GM21717 (cell line): ENCODE data around the gene GRIK3.
"Not testable (repeated sequence)": the region's sequence is repeated elsewhere in the genome, so short reads cannot be mapped to it uniquely, and the experiment has no call there.

ENCODE experiments used
- ATAC-seq: cut with Tn5 transposase; IDR thresholded peaks from one replicate; pipeline ENCODE4 v1.9.1; 2021; ENCODE audit warnings: mild to moderate bottlenecking, moderate library complexity; ENCODE audit not compliant: unreplicated experiment

The GRIK3 gene

DNA sequence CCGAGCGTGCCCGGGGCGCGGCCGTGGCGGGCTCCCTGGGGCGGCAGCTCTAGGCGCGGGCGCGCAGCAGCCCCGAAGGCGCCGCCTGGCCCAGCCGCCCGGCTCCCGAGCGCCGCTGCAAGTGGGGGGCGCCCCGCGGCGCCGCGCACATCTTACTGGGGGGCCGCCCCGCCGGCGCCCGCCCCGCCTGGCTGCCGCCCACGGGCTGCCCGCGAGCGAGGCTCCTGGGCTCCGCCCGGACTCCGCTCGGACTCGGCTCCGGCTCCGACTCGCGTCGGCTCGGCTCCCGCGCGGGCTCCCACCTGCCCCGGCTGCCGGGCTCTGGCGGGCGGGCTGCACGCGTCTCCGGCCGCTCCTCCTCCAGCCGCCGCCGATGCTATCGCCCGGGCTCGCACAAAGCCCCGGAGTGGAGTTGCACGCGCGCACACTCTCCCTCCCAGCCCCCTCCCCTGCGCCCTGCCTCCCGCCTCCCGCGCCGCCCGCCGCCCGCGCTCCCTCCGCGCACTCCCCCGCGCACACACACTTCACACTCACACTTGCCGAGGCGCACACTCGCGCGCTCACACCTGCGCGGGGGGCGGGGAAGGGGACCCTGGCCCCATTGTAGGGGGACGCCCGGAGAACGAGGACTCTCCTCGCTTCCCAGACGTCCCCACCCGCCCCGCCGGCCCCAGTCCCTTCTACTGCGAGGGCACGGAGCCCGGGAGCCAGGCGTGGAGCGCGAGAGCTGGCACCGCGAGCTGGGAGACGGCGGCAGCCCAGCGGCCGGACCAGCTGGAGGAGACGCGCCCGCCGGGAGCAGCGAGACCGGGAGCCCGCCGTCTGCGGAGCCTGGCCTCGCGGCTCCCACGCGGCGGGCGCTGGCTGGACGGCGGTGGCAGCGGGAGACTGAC is at the start of gene GRIK3:
TSS of gene GRIK3 (minus strand) at position 395 of the 893 bp plus-strand sequence. CDS start 407 bp downstream, outside the sequence.
- no peak for ATAC-seq

DNA sequence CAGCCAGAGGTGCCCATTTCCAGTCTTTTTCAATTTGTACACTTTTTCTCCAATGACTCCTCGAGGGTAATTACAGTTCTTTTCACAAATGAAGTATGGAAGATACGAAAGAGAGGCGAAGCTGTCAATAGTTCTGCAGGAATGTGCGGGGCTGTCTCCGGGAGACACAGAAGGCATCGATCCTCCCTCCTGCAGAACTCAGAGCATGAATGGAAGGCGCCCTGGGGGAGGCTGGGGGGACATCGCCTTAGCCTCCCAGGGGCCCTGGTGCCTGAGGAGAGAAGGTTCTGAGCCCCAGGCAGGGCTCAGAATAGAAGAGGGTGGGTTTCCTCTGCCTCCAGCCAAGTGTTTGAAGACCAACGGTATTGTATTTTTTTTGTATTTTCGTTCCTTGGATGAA is 49.7 kb upstream of the GRIK3 start:
- ATAC-seq, result no peak

DNA sequence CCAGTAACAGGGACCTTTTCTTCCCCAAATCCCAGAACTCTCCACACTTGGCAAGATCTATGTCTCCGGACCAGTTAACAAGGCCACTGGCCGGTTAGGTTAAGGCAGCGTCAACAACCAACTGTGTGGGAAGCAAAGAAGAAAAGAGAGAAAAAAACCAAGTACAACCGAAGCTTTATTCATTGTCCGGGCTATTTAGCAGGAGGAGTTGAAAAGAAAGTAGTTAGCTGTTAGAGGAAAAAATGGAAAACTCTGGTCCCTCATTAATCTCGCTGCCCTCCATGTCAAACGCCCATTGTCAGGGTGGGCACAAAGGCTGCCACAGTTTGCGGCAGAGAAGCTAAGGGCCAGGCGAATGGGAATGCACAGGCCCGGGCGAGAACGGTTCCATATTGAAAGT is 49.3 kb upstream of the GRIK3 start:
- no peak for ATAC-seq

DNA sequence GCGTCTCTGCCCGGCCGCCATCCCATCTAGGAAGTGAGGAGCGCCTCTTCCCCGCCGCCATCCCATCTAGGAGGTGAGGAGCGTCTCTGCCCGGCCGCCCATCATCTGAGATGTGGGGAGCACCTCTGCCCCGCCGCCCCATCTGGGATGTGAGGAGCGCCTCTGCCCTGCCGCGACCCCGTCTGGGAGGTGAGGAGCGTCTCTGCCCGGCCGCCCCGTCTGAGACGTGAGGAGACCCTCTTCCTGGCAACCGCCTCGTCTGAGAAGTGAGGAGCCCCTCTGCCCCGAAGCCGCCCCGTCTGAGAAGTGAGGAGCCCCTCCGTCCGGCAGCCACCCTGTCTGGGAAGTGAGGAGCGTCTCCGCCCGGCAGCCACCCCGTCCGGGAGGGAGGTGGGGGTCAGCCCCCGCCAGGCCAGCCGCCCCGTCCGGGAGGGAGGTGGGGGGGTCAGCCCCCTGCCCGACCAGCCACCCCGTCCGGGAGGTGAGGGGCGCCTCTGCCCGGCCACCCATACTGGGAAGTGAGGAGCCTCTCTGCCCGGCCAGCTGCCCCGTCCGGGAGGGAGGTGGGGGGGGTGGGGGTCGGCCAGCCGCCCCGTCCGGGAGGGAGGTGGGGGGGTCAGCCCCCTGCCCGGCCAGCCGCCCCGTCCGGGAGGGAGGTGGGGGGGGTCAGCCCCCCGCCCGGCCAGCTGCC is 46.1 kb upstream of the GRIK3 start:
- not testable (repeated sequence) for ATAC-seq

DNA sequence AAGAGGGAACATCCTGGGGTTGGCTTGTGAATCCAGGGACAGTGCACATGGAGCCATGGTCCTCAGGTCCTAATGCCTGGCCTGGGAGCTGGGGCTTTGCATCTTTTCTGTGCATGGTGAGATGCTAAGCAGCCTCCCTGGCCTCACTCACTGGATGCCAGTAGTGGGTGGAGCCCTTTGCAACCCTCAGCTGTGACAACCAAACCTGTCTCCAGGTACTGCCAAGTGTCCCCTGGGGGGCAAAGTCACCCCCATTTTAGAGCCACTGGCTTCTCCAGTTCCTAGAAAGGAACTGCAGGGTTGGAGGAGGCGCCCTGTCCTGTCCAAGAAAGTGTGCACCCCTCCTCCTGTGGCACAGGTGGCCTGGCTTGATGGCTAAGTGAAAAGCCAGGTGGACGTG is 44.6 kb upstream of the GRIK3 start:
- no peak for ATAC-seq

DNA sequence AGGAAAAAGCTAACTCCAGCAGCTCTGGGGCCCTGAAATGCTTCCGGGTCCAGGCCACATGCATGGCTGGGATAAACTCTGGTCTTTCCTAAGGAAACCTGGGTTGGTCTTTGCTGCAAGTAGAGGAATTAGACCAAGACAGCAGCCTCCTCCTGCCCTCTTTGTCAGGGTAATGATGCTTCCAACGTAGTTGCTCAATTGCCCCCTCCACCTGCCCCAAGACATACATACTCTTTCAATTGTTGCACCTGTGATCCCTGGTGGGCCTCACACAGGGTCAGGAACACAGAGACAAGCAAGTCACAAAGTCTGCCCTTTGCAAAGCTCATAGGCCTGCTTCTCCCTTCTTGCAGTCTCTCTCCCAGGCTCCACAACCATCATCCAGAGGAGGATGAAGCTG is 41.9 kb upstream of the GRIK3 start:
- no peak for ATAC-seq

DNA sequence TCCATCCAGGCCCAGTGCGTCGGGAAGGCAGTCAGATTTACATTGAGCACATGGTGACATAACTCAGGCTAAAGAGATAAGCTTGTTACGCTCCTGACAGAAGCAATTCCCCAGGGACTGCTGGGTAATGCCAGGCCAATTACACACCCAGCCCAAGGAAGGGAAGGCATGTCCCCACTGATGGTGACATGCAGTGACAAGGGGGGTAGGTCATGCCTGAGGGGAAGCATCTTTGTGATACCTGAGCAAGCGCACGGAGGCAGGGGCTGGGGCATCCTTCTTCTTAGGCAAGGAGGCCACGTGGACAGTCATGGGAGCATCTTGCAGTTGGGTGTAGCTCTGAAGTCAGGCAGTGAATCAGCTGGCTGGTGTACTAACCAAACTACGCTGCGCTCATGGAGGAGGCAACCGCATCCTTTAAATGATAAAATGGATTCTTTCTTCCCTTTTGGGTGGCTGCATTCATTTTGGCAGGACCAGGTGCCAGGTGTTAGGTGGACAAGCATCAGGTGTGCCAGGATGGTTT is 39.6 kb upstream of the GRIK3 start:
- no peak for ATAC-seq

DNA sequence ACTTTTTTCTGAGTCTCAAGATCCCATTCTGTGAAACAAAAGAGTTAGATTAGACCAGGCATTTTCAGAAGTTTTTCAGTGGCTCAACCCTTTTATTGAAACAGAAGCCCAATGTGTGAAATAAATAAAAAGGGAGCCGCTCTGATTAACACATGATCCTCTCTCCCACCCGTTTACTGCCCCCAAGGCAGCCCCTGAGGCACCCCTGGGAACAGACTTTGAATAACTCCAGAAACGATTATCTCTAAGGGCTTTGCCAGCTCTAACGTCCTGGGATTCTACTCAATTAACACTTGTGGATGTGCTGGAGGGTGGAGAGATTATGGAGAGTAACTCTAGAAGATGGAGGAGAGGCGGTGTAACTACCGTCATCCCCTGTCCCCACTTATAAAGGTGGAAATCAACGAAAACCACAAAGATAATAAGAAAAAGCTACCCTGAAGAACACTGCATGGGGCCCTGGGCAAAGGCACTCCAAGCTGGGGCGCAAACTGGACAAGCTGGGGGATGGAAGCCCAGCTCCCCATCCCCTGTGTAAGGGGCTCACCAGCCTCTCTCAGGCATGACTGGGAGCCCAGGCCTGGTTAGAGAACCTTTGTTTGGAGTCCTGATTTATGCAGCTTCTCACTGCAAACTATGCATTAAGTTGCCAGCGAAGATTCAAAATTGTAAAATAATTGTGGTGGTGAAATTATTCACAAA is 39.0 kb upstream of the GRIK3 start:
- ATAC-seq, result no peak

DNA sequence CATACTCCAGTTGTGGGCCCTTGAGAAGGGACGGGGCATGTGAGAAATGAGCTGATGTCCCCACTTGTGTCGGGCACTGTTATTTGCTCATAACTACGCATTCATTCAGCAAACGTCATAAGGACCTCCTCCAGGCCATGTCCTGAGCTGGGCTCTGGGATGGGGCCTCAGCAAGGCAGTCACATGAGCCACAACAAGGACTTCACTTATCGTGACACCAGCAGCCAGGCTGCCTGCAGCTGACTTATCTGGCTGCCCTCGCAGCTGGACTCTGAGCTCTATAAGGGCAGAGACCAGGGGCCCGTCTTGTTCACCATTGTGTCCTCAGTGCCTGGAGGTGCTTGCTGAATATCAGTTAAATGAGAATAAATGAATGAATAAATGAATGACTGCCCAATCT is 37.5 kb upstream of the GRIK3 start:
- ATAC-seq, result no peak

DNA sequence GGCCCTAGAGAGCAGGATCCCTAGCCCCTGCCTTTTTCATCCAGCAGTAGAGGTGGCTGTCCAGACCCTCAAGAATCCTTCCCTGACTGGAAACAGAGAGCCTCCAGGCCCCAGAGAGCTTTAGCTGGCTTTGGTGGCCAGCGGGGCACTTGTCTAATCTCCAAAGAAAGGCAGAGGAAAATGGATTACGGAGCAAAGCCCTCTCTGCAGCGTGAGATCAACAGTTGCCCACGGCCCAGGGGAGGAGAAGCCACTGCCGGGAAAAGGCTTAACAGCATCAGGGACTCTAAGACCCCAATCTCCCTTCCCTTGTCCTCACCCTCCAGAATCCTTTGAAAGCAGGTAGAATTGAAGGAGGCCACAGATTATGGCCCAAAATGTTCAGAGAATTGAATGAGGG is 35.8 kb upstream of the GRIK3 start:
- no peak for ATAC-seq

DNA sequence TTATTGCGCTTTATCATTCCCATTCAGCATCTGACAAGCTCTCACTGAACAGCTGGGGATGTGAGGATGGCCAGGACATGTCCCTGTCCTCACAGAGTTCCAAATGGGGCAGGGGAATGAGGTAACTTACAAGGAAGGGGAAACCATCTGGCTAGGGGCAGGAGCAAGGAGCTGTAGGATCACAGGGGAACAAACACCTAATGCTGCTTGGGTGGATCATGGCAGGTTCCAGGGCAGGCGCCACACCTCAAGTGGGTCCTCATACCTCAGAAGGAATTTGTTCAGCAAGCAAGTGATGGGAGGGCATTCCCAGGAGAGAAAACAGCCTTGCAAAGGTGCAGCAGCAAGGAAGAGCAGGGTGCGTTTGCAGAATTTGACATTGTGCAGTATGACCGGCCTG is 35.1 kb upstream of the GRIK3 start:
- no peak for ATAC-seq

DNA sequence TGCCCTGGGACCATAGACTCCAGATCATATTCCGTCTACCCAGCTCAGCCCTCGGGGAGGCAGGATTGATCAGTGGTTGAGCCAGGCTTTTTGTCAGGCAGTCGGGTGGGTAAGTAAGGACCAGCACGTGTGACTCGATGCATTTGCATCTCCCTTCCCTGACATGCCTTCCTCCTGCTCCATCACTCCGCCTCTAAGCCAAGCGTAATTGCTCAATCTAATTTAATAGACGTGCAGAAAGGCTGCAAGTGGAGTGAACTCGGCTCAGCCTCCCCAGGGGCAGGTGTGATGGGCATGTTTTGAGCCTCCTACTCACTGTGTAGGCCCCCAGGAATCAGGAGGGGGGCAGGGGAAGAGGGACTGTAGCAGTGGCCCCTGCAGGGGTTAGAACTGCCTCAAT is 34.6 kb upstream of the GRIK3 start:
- ATAC-seq, result no peak

DNA sequence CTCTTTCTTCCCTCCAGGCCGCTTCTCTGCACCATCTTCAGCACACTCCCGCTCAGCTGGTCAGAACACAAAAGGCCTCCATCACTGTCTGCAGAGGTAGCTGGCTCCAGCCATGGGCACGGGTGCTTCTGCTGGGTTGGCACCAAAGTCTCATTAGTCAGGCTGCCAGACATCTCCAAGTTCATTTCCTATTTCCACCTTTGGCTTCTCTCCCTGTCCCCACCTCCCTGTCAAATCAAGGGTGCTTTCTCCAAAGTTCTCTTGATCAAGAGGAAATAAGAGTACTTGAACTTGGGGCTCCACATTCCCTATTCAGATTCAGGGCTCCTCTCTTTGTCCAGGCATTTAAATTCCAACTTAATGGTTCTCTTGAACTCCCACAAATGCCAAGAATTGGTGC is 33.9 kb upstream of the GRIK3 start:
- no peak for ATAC-seq

DNA sequence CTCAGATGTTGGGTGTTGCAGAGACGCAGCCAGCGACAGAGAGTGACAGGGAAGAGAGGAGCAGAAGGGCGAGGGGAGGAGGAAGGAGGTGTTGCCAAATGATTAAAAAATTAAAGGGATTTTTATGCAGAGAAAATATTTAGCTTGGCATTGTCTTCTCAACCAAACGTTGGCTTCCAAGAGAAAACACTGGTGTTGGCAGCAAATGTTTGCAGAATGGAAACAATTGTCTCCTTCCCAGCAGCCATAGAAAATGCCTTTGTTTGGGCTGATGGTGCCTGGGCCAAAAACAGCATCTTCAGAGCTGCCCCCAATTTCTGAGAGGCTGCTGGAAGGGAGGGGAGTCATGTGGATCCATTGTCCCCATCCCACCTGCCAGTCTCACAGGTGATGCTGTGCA is 29.7 kb upstream of the GRIK3 start:
- ATAC-seq, result no peak

DNA sequence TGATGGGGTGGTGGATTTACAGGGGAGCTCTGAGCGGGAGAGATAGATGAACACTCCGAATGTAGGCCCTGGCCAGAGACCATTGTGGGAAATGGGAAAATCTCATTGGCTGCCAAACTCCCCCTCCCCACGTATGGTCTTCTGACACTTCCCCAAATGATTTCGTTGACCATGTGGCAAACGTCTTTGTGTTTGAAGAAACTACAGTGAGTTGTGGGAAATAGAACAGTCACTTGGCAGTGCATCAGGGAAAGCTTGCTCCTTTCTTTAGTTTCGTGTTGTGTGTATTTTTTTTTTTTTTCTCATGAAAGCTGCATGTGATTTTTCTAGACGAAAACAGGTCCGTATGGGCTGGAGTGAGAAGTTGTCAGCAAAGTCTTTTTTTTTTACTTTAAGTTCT is 25.0 kb upstream of the GRIK3 start:
- no peak for ATAC-seq

DNA sequence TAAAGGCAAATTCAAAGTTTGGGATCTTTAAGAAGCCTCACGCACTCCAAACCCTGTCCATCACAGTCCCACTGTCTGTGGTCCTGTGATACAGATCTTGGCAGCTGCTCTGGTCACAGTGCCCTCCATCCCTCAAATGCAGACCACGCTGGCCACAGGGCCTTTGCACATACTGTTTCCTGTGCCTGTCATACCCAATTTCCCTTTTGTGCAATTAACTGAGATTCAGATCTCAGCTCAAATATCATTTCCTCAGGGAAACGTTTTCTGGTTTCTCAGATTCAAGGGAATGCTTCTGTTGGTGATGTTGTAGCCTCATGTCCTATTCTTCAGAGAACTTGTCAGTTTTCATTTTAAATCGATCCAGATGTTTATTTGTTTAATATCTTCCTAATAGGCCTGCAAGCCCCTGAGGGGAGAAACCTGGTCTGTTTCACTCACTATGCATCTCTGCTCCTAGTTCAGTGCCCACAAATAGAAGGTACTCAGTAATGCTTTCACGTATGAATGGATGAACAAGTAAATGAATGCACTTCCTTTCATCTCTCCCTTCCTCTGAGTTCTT is 24.2 kb upstream of the GRIK3 start:
- ATAC-seq, result no peak

DNA sequence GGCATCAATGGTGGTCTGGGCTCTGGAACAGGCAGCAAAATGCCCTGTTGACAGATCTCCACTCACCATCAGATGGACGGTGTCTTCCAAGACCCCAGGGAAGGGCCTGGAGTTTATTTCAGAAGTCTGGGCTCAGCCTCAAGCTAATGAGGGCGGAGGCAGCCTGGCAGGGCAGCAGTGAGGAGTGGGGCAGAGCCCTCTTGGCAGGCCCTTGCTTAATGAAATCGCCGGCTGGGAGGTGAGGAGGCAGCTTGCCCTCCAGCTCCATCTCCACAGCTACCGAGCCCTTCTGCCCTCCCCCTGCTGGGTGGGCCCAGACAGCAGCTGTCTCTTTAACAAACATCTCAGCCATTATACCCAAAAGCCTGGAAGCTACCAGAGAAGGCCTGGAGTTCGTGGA is 22.0 kb upstream of the GRIK3 start:
- no peak for ATAC-seq

DNA sequence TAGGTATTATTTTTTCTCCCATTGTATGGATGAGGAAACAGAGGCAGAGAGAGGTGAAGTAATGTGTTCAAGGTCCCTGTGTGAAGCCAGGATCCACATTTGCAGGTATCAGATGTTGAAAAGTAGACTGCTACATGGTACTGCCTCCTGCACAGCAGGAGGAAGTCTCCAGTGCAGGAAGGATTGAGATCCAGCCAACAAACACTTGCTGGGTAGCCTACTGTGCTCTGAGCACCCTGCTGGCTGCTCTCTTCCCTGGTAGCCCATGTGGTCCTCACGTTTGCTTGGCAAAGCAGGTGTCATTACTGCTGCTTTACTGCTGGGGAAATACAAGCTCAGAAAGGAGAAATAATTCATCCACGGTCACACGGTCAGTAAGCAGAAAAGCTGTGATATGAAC is 21.3 kb upstream of the GRIK3 start:
- ATAC-seq, result no peak

DNA sequence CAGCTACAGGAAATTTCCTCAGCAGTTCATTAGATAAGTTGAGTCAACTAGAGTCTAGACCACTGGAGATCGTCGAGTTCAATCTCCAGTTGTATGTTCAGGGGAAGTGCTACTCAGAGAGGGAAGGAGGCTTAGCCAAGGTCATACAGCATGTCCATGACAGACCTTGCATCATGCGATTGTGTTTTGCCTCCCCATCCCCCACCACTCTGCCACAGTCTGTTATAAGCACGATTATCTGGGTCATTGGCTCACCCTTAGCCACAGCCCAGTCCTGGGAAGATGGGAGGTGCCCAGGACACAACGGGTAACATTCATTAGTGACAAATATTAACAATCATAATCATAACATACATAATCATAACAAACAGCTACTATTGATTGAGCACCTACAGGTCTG is 18.9 kb upstream of the GRIK3 start:
- ATAC-seq, result no peak

DNA sequence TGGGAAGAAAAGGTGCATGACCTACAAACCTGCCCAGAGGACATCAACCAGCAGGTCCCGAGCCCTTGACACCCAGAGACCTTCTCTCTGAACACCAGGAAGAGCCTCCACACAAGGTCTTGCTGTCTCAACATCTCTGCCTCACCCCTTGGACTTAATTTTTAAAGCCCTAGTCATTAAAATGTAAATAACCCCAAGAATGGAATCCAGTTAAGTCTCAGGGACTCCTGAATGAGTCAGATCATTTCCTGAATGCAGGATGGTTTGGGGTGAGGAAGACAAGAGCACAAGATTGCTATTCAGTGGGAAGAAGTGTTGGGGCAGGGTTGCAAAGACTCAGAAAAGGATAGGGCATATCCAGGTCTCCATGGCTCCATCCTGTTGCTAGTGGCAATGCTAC is 17.8 kb upstream of the GRIK3 start:
- ATAC-seq, result no peak

DNA sequence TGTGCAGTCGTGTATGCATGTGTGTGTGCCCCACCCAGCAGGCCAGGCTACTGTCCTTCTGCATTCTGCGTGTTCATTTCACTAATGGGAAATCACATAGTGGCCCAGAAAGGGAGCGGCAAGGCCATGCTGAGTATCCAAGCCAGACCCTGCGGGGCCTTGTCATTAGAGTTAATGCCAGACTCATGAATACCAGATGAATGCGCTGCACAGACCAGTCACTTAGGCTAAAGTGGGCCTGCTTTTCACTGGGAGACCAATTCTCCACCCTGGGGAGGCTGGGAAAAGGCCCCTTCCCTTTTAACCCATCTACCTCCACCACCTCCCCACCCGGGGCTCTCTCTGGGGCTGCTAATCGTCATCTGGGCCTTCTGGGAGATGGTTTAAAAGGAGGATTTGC is 17.0 kb upstream of the GRIK3 start:
- ATAC-seq, result no peak
